Activated CD8-positive, alpha-beta memory T cell treated with anti-CD3 and anti-CD28 coated beads, Interleukin-2, amount 50 U/mL, for 24 hours (primary cell): ENCODE data around the gene SEPHS1.
A peak's percentile ranks its signal among the peaks of the same experiment; 100 is the strongest.
"Not testable (repeated sequence)": the region's sequence is repeated elsewhere in the genome, so short reads cannot be mapped to it uniquely, and the experiment has no call there.

ENCODE experiments used
- DNase-seq: peaks from one replicate; pipeline ENCODE4 v3.0.0-alpha.2; 2020; ENCODE audit errors: extremely low read depth

The SEPHS1 gene

GRCh38 chr10:13365243-13365642, 17.1 kb upstream of the SEPHS1 start:
- DNase-seq = no peak

GRCh38 chr10:13360587-13360986, 12.5 kb upstream of the SEPHS1 start:
- DNase-seq = no peak

- DNase-seq = no peak
Measured at GRCh38 chr10:13356392-13356791, 8.3 kb upstream of the SEPHS1 start.

- DNase-seq = no peak
Measured at GRCh38 chr10:13354783-13355182, 6.7 kb upstream of the SEPHS1 start.

GRCh38 chr10:13352519-13352918, 4.4 kb upstream of the SEPHS1 start:
- DNase-seq = no peak

- no peak for DNase-seq
Measured at GRCh38 chr10:13351340-13351915, 3.3 kb upstream of the SEPHS1 start.

GRCh38 chr10:13349463-13350274, 1.6 kb upstream of the SEPHS1 start:
- DNase-seq = no peak

- peak; percentile 33 for DNase-seq
Measured at GRCh38 chr10:13347500-13348156, 465 bp downstream of the SEPHS1 start.

GRCh38 chr10:13347043-13347499, 1.0 kb downstream of the SEPHS1 start:
- DNase-seq = no peak

GRCh38 chr10:13346283-13347042, 1.6 kb downstream of the SEPHS1 start:
- DNase-seq = no peak

GRCh38 chr10:13340626-13341376, 7.3 kb downstream of the SEPHS1 start:
- no peak for DNase-seq

- no peak for DNase-seq
Measured at GRCh38 chr10:13340068-13340467, 8.0 kb downstream of the SEPHS1 start.

- DNase-seq = no peak
Measured at GRCh38 chr10:13338390-13339110, 9.5 kb downstream of the SEPHS1 start.

GRCh38 chr10:13337827-13338196, 10.3 kb downstream of the SEPHS1 start:
- no peak for DNase-seq

- DNase-seq = no peak
Measured at GRCh38 chr10:13337128-13337826, 10.8 kb downstream of the SEPHS1 start.

- DNase-seq = no peak
Measured at GRCh38 chr10:13335881-13336280, 12.2 kb downstream of the SEPHS1 start.

GRCh38 chr10:13334556-13334955, 13.5 kb downstream of the SEPHS1 start:
- DNase-seq = no peak

- no peak for DNase-seq
Measured at GRCh38 chr10:13331646-13332045, 16.4 kb downstream of the SEPHS1 start.

- not testable (repeated sequence) for DNase-seq
Measured at GRCh38 chr10:13330980-13331379, 17.1 kb downstream of the SEPHS1 start.

- no peak for DNase-seq
Measured at GRCh38 chr10:13329565-13329964, 18.5 kb downstream of the SEPHS1 start.
